Smooth muscle cell (in vitro differentiated cells): ENCODE results near the gene KCNC1. TPM values are rescaled to one million over a fixed set of nuclear protein-coding genes. Genes with fewer than 3 reads are reported as not detected.

Experiments
- DNase-seq: peaks from one replicate; lab custom pipeline; 2025; ENCODE audit not compliant: unreplicated experiment; lab: John Stamatoyannopoulos, UW
- H2AFZ ChIP-seq: fragments of 200-600 bp; sonication (generic); 2 replicates; pipeline ENCODE4 v1.6.0; 2016; ENCODE audit warnings: antibody characterized with exemption, low read depth, mild to moderate bottlenecking
- H3F3A ChIP-seq: fragments of 200-600 bp; sonication (generic); 2 replicates; pipeline ENCODE4 v1.6.0; 2017; ENCODE audit warnings: antibody characterized with exemption, low read depth
- H3K27ac ChIP-seq: fragments of 200-600 bp; sonication (generic); 2 replicates; pipeline ENCODE4 v1.5.1; 2016; ENCODE audit warnings: low read depth, mild to moderate bottlenecking
- H3K27me3 ChIP-seq: fragments of 200-600 bp; sonication (generic); 2 replicates; pipeline ENCODE4 v1.6.1; 2016; ENCODE audit warnings: low read depth, mild to moderate bottlenecking
- H3K36me3 ChIP-seq: fragments of 200-600 bp; sonication (generic); 2 replicates; pipeline ENCODE4 v1.5.1; 2016; ENCODE audit warnings: low read depth
- H3K4me1 ChIP-seq: fragments of 200-600 bp; sonication (generic); 2 replicates; pipeline ENCODE4 v1.5.1; 2016; ENCODE audit warnings: low read depth
- H3K4me2 ChIP-seq: fragments of 200-600 bp; sonication (generic); 2 replicates; pipeline ENCODE4 v1.6.0; 2016; ENCODE audit warnings: mild to moderate bottlenecking
- H3K4me3 ChIP-seq: fragments of 200-600 bp; sonication (generic); 2 replicates; pipeline ENCODE4 v1.5.1; 2016; ENCODE audit warnings: mild to moderate bottlenecking
- H3K79me2 ChIP-seq: fragments of 200-600 bp; sonication (generic); 2 replicates; pipeline ENCODE4 v1.6.0; 2016; ENCODE audit warnings: low read depth, mild to moderate bottlenecking
- H3K9ac ChIP-seq: fragments of 200-600 bp; sonication (generic); 2 replicates; pipeline ENCODE4 v1.6.0; 2016; ENCODE audit warnings: low read depth
- H3K9me3 ChIP-seq: fragments of 200-600 bp; sonication (generic); replicated peaks from 2 replicates; pipeline ENCODE4 v1.5.1; 2016; ENCODE audit warnings: low read depth
- H4K20me1 ChIP-seq: fragments of 200-600 bp; sonication (generic); 2 replicates; pipeline ENCODE4 v1.6.0; 2016; ENCODE audit warnings: low read depth
- CTCF ChIP-seq: fragments of 200-600 bp; sonication (generic); IDR thresholded peaks from 2 replicates; pipeline ENCODE4 v1.5.1; 2017; ENCODE audit warnings: borderline replicate concordance, mild to moderate bottlenecking, antibody characterized with exemption; ENCODE audit not compliant: insufficient read depth, poor library complexity, severe bottlenecking
- WGBS: methylation state at CpG from one replicate; pipeline ENCODE4 v1.1.7; 2016; ENCODE audit warnings: low lambda C conversion rate; 5-methylcytosine and 5-hydroxymethylcytosine counted together
- polyA plus RNA-seq: library from polyadenylated mRNA; unstranded; fragments of >200 nt; fragmentation: Nextera tagmentation; extraction: Ambion mirVana; gene quantifications from 2 replicates; pipeline ENCODE4 v1.2.1, GENCODE V29; 2016
- total RNA-seq: library from RNA; depleted of rRNA; stranded (reverse); fragments of >200 nt; gene quantifications from 2 replicates; pipeline ENCODE4 v1.2.3, GENCODE V29; 2014

The KCNC1 gene
- total and polyA plus RNA-seq, 2 experiments from 2014 or later = not detected

GRCh38 chr11:17702876-17703275 is 31.7 kb upstream of the KCNC1 start:
- no peak for DNase-seq
- Histone ChIP-seq H3K79me2 (no peaks in the 10 kb centered on the region), H2AFZ (no peak overlapping the region), H3K4me1 (no peaks in the 10 kb centered on the region), H3K9ac (no peak overlapping the region), H3K27me3 (peaks cover 13% of the 10 kb centered on the region), H4K20me1 (no peaks in the 10 kb centered on the region), H3K4me3 (no peak overlapping the region), H3K4me2 (no peak overlapping the region), H3K36me3 (no peaks in the 10 kb centered on the region), H3K27ac (no peak overlapping the region), H3F3A (no peaks in the 10 kb centered on the region), H3K9me3 (no peaks in the 10 kb centered on the region)
- 74% methylated on average over 5 of the region's 5 CpGs for WGBS
- TF ChIP-seq CTCF = no peak

- no peak for TF ChIP-seq CTCF
- Histone ChIP-seq H2AFZ (no peak overlapping the region), H3K9me3 (no peaks in the 10 kb centered on the region), H3K27ac (no peak overlapping the region), H3K36me3 (no peaks in the 10 kb centered on the region), H3K4me2 (no peak overlapping the region), H3K27me3 (peaks cover 14% of the 10 kb centered on the region), H3K4me1 (no peaks in the 10 kb centered on the region), H3F3A (no peaks in the 10 kb centered on the region), H4K20me1 (no peaks in the 10 kb centered on the region), H3K4me3 (no peak overlapping the region), H3K79me2 (no peaks in the 10 kb centered on the region), H3K9ac (no peak overlapping the region)
- 94% methylated on average over 2 of the region's 2 CpGs for WGBS
- DNase-seq = no peak
Observed at GRCh38 chr11:17703951-17704350, 30.6 kb upstream of the KCNC1 start.

- no peaks in the 10 kb centered on the region for H3F3A ChIP-seq
- H3K4me3 ChIP-seq = no peak overlapping the region
- H3K27me3 ChIP-seq = peaks cover 45% of the 10 kb centered on the region
- no peaks in the 10 kb centered on the region for H3K79me2 ChIP-seq
- H3K9ac ChIP-seq = no peak overlapping the region
- DNase-seq = no peak
- WGBS = 83% methylated on average over 3 of the region's 4 CpGs
- no peaks in the 10 kb centered on the region for H4K20me1 ChIP-seq
- H3K27ac ChIP-seq = no peak overlapping the region
- H3K4me1 ChIP-seq = no peaks in the 10 kb centered on the region
- H3K4me2 ChIP-seq = no peak overlapping the region
- no peaks in the 10 kb centered on the region for H3K9me3 ChIP-seq
- TF ChIP-seq CTCF = no peak
- H2AFZ ChIP-seq = no peak overlapping the region
- H3K36me3 ChIP-seq = no peaks in the 10 kb centered on the region
Observed at GRCh38 chr11:17707830-17708229, 26.8 kb upstream of the KCNC1 start.

GRCh38 chr11:17711836-17712235 is 22.7 kb upstream of the KCNC1 start:
- Histone ChIP-seq H3K27me3 (peaks cover 72% of the 10 kb centered on the region), H3K4me2 (no peak overlapping the region), H3F3A (no peaks in the 10 kb centered on the region), H3K27ac (no peak overlapping the region), H3K36me3 (no peaks in the 10 kb centered on the region), H3K4me1 (no peaks in the 10 kb centered on the region), H3K4me3 (no peak overlapping the region), H3K79me2 (no peaks in the 10 kb centered on the region), H3K9me3 (no peaks in the 10 kb centered on the region), H3K9ac (no peak overlapping the region), H2AFZ (no peak overlapping the region), H4K20me1 (no peaks in the 10 kb centered on the region)
- 32% methylated on average over 4 of the region's 4 CpGs for WGBS
- TF ChIP-seq CTCF = no peak
- DNase-seq = no peak
